HuH-7 (cell line): ENCODE results near the gene OR10R2.
"Not testable (repeated sequence)": the region's sequence is repeated elsewhere in the genome, so short reads cannot be mapped to it uniquely, and the experiment has no call there.

Experiments used
- DNase-seq: peaks from one replicate; pipeline ENCODE4 v3.0.0; 2011; ENCODE audit warnings: low spot score

Gene OR10R2, protein sequence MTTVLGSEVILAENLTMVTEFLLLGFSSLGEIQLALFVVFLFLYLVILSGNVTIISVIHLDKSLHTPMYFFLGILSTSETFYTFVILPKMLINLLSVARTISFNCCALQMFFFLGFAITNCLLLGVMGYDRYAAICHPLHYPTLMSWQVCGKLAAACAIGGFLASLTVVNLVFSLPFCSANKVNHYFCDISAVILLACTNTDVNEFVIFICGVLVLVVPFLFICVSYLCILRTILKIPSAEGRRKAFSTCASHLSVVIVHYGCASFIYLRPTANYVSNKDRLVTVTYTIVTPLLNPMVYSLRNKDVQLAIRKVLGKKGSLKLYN

DNA sequence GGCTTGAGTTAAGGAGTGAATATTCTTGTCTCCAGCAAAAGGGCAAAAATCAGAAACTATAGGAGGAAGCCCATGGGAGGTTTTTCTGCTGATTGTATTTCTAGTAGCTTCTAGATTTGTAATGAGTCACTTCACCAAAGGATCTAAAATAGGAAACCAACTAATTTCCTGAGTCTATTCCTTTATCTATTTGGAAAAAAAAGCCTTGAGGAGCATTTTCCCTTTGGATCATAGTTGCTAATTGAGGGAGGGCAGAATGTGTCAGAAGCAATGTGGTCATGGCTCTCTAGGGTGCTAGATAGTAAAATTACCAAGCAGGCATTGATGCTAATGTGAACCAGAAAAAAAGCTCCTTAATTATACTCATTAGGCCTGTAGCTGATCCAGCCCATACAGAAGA is at the start of gene OR10R2:
TSS of gene OR10R2 (plus strand) at position 301 of the 400 bp plus-strand sequence. CDS start 106 bp downstream, outside the sequence.
- DNase-seq: no peak

DNA sequence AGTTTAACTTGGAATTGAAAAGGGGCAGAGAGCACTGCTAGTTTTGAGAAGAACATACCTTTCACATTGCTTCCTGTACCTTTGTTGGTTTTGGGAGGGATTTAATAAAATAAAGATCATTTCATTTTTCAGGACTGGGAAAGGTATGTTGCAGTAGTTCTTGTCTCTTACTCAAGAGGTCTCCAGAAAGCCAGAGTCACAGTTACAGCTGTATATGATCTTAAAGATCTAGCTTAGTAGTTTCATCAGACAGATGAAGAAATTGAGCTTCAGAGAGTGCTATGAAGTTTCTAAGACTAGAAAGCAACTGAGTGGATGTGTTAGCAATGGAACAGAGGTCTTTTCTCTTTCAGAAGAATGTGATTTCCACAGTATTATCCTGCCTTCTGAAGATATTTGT is 47.0 kb upstream of the OR10R2 start:
- DNase-seq: no peak

DNA sequence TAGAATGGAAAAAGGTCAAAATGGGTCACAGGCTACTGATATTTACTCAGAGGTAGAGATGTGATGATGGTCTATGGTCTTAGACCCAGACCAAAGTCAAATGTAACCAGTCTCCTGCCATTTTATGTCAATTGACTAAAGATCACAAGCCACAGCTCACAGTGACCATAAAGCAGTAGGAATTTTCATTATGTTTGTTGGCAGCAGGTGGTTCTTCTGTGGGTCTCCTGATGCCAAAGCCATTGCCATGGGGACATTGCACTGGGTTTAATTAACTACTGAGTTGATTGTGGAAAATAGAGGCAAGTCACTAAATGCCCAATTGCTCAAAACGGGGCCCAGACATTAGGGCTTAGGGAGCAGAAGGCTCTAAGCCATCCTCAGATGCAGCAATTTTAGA is 45.9 kb upstream of the OR10R2 start, which contains the start of gene OR10K2:
TSS of gene OR10K2 (minus strand) at position 101 of the 400 bp plus-strand sequence. CDS start 5,371 bp downstream, outside the sequence.
- no peak for DNase-seq

DNA sequence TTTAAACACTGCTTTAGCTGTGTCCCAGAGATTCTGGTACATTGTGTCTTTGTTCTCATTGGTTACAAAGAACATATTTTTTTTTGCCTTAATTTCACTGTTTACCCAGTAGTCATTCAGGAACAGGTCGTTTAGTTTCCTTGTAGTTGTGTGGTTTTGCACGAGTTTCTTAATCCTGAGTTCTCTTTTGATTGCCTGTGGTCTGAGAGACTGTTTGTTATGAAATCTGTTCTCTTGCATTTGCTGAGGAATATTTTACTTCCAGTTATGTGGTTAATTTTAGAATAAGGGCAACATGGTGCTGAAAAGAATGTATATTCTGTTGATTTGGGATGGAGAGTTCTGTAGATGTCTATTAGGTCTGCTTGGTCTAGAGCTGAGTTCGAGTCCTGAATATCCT is 41.9 kb upstream of the OR10R2 start:
- DNase-seq: not testable (repeated sequence)

DNA sequence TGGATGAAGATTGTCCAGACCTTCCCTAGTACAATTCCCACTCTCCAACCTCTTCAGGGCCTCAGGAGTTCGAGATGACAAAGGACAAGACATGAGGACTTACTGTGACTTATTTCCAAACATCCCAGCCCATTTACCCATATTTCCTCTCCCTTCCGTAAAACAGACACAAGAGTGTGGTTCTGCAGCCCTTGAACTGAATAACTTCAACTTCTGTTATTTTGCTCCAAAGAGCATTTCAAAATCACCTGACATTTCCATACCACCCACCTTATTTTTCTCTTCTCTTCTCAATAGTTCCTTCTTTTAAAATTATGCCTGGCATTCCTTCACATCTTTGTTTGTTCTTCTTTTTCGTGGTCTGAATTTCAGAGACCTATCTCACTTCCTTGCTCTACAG is 37.3 kb upstream of the OR10R2 start:
- DNase-seq: no peak

DNA sequence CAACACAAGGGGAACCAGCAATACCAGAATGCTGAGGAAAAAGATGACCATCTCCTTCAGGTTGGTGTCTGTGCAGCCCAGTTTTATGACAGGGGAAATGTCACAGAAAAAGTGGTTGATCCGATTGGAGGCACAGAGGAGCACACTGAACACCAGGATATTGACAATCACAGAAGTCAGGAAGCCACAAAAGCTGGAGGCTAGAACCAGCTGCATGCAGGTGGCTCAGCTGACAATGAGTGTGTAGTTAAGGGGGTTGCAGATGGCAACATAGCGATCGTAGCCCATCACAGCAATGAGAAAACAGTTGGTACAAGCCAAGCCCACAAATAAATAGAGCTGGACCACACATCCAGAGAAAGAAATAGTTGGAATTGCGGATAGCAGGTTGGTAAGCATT is 26.6 kb upstream of the OR10R2 start:
- no peak for DNase-seq

DNA sequence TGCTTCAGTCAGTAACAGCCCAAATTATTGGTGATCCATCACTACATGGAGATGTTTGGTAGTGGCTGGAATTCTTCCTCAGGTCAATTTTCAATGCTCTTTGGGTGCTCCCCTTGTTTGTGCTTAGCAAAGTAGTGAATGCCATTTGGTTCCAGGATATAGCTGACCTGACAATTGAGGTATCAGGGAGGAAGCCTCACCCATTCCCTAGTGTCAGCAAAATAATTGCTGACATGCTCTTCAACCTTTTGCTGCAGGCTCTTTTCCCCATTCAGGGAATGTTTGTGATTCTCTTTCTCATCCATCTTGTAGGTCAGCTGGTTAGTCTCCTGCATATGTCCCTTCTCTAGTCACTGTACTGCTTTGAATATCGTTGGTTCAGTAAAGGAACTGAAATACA is 17.5 kb upstream of the OR10R2 start:
- no peak for DNase-seq

DNA sequence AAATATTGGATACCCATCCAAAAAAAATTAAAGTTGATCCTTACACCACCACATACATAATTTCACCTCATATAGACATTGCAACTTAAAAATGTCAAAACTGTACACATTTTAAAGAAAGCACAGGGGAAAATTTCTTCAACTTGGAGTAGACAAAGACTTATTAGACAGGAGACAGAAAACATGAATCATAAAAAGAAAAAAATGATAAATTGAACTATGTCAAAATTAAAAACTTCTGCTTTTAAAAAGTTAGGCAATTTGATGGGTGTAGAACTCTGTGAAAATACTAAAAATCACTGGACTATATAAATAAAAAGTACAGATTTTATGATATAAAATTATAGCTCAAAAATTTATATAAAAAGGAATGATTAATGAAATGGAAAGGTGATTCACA is 14.8 kb upstream of the OR10R2 start:
- no peak for DNase-seq

DNA sequence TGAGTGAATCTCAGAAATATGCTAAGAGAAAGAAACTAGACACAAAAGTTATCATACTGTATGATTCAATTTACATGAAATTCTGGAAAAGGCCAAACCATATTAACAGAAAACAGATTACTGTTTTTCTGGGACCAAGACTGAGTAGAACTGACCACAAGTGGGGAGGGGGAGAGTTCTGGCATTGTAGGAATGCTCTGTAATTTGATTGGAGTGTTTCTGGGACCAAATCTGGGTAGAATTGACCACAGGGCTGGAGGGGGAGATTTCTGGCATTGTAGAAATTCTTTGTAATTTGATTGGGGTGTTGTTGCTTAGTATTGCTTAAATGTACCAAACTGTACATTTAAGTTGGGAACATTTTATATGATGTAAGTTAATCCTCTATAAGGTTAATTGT is 13.8 kb upstream of the OR10R2 start:
- no peak for DNase-seq

DNA sequence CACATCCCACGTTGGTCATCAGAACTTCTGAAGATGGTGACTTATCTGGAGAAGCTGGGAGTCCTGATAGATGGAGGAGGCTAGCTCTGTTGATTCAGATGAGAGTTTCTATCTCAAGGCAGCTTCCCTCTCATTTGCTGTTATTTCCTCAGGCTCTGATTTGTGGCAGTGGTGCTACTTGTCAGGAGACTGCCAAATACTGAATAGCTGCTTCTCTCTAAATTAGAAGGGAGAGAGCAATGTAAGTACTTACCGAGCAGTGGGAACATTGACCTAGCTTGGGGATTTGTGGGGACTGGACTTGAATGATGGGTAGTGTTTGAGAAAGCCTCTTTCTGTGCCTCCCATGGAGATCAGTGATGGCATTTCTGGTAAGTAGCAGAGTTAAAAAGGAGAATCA is 10.5 kb upstream of the OR10R2 start, which contains the start of gene OR10K1:
TSS of gene OR10K1 (plus strand) at position 301 of the 400 bp plus-strand sequence. CDS start 3,728 bp downstream, outside the sequence.
- no peak for DNase-seq

DNA sequence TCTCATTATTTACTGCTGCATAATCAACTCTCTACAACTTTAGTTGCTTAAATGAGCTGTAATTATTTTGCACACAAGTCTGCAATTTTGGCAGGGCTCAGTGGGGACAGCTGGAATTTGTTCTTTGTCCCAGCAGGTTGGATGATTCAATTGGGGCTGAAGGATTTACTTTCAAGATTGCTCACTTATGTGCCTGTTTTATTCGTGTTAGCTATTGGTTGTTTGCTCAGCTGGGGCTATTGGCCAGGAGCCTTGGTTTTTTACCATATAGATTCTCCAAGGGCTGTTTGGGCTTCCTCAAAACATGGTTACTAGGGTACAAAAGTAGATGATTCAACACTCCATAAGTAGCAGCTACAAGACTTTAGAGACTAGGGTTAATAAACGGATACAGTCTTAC is 13.4 kb downstream of the OR10R2 start:
- no peak for DNase-seq

DNA sequence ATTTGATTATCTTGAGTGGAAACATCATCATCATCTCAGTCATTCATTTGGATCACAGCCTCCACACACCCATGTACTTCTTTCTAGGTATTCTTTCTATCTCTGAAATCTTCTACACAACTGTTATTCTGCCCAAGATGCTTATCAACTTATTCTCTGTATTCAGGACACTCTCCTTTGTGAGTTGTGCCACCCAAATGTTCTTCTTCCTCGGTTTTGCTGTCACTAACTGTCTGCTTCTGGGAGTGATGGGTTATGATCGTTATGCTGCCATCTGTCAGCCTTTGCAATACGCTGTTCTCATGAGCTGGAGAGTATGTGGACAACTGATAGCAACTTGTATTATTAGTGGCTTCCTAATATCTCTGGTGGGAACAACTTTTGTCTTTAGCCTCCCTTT is 19.3 kb downstream of the OR10R2 start:
- no peak for DNase-seq

DNA sequence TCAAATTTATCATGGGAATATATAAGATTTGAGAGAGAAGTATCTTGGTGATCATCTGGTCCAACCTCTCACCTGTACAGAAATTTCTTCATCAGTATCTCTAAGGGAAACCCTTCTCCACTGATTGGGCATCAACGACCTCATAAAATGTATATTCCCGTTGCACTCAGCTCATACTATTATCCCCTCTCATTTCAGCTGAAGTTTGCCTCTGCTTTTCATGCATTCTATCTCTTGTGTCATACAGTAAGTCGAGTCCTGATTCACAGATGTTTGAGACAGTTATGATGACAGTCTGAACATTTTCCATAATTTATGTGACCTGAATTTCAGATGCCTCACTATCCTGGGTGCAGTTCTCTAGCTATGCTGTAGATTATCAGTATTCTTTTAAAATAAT is 21.0 kb downstream of the OR10R2 start:
- DNase-seq: no peak

DNA sequence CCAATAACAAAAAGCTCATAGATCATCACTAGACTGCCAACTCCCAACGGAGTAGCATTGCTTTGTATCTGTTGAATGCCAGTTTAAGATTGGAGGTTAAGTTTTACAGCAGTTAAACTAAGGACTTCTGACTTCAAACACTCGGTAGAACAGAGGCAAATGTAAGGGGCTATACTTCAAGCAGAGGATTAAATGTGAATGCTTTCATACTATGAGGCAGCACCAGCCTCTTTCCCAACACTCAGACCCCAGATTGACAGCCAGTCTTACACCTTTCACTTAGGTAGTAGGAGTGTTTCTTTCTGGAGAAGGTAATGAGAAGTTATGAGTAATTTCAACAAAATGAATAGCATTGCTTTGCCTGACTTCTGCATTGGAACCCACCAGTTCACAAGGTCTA is 22.8 kb downstream of the OR10R2 start:
- no peak for DNase-seq

DNA sequence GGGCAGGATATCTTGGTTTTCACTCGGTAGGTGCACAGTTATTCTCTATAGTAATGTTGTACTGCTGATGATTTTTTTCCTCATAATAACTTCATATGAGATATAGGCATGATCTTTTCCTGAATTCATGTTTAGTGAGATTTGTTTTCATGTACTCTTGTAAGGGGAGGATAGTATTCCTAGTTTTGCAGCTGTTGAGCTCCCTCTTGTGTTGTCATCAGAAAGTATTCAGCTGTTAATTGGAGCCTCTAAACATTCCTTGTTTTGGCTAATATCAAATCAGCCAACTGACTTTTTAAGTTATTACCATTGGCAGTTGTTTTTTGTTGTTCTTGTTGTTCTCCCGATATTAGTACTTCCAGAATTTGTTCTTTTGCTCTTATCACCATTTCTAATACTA is 24.4 kb downstream of the OR10R2 start:
- DNase-seq: no peak

DNA sequence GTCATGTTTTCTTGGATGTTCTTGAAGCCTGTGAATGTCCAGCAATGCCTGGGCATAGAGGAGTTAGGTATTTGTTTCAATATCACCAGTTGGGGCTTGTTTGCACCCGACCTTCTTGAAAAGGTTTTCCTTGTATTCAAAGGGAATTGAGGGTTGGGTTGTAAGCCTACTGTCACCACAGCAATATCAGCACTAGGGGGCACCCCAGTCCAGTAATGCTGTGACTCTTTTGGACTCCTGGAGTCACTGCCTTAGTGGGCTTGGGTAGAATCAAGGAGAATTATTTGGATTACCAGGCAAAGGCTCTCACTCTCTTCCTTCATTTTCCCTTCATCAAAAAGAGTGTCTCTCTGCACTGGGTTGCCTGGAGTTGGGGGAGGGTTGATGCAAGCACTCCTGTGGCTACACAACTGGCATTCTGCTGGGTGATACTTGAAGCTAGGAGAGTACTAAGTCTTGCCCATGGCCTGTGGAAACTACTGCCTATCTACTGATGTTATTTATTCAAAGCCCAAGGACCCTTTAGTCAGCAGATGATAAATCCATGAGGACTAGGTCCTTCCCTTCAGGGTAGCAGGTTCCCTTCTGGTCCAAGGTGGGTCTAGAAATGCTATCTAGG is 34.5 kb downstream of the OR10R2 start:
- DNase-seq: no peak

DNA sequence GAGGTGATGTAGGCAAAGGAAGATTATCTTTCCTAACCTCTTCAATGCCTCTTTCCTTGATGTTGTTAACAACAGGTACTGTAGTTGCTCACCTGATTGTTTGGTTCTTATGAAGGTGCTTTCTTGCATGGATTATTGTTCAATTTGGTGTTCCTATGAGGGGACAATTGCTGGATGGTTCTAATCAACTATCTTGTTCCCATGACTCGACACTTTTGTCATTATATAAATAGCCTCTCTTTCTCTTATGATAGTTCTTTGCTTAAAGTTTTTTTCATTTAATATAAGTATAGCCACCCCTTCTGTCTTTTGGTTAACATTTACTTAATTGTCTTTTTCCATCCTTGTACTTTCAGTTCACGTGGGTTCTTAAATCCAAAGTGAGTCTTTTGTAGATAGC is 35.5 kb downstream of the OR10R2 start:
- DNase-seq: no peak

DNA sequence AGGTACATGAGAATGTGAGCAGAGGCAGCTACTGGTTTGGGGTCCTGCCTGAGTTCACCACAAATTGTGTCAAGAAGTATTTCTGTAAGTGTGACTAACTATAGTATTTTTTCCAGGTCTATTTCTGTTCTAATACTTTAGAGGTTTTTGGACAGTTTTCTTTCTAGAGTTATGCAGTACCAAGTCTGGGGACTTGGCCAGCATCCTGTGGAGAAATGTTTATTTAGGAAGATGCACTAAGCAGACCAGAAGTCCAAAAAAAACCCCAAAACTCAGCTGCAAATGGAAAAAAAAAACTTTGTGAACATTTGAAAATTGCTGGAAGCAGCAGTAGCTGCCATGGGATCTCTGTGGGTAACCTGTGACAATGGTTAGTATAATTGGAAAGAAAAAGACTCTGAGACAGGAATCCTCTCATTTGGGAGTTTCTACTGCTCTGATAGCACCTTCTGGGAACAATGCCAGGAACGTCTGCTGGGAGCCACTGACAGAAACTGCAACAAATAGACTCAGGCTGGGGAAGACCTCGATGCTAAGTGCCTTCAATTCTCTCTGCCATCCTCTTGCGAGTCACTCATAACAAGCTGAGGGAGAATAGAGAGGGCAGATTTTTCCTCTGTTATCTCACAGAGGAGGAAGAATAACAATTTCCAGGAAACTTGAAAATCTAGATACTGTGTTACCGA is 37.6 kb downstream of the OR10R2 start:
- no peak for DNase-seq

DNA sequence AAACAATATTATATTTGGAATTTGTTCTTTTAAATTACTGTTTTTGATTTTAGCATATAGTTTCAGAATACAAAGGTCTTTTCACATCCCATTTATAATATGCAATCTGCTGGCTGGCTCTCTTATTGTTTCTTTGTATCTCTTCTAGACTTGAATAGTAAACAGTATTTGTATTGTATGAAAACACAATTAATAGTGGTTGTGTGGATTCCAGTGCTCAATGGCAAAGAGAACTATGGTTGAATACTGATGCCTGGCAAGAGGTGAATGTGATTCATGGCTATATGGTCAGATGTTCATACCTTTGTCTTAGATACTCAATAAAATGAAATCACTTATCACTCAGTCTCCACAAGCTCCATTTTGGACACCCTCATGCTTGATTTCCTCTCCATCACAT is 44.9 kb downstream of the OR10R2 start:
- DNase-seq: no peak

DNA sequence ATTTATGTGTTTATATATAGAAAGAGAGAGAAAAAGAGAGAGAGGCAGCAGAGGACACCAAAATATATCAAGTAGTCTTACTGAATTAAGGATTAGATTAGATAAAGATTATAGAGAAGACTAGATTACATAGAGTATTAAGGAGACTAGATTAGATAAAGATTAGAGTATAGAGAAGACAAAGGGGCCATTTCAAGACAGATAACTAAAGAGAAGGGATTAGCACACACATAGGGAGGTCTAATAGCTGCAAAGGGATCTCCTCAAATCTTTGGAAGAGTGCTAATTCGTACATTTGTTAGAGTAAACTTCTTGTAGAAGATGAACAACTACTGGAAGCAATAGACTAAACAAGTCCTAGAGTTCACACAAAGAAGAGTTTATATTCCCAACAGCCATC is 48.0 kb downstream of the OR10R2 start:
- DNase-seq: no peak

DNA sequence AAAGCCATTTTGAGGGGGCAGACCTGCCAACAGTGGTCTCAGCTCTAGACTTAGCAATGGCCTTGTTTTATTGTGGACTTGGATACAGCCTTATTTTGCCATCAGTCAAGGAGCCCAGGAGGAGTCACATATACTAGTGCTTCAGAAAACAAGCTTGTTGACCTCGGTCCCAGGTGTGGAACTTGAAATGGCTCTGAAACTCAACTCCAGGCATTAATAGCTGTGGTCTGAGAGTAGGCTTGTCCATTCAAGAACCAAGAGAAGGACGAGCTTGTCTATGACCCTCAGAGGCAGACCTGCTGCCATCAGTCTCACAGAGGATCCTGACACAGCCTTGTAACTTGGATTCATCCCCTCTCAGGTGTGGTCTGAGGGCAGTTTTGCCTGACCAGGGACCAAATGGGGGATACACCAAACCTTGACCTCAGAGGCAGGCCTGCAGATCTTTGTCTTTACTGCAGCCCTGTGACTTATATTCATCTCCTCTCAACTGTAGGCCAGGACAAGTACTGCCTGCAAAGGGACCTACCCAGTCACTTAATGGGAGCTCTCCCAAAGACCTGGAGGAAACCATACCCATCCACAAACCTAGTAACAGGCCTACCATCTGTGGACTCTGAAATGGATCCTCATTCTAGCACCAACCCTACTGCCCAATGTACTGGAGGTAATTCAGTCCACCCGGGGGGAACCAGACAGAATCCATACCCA is 49.1 kb downstream of the OR10R2 start:
- DNase-seq: no peak

DNA sequence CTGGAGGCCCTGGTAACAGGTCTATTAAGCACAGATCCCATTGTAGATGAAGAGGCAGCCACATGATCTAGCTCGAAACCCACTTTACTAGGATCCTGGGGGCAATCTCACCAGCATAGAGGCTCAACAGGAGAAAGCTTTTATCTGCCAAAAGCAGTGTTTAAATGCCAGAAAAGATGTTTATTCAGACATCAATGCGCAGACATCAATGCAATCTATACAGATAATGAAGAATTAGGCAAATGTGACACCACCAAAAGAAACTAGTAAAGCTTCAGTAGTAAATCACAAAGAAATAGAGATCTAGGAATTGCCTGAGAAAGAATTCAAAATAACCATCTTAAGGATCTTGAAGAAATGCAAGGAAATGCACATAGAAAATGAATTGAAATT is 49.6 kb downstream of the OR10R2 start:
- DNase-seq: no peak
